Spleen (tissue), 7 donors: ENCODE data around the gene CLDN2.

ENCODE experiments used
- POLR2A ChIP-seq, 3 donors: fragments of 450-650 bp; IDR thresholded peaks; one replicate each; pipeline ENCODE4 v1.5.1; 2017; ENCODE audit warnings: antibody characterized with exemption in 3 of 3, mild to moderate bottlenecking in 1 of 3
- POLR2AphosphoS5 ChIP-seq, 3 donors: sonication (generic); formaldehyde crosslinking; IDR thresholded peaks; one replicate each; pipeline ENCODE4 v1.5.1; 2017; ENCODE audit warnings: antibody characterized with exemption in 3 of 3
- TF ChIP-seq, protein P1 (sequence below), 11 experiments: fragments of 200-600 bp in 7 of 11; fragments of 450-650 bp in 4 of 11; sonication (generic) in 4 of 11; IDR thresholded peaks in 8 of 11; conservative IDR thresholded peaks in 3 of 11; 1 replicate in 7 of 11; 2 replicates in 4 of 11; pipeline versions ENCODE4 v1.4.0 to v1.8.0; 2016 to 2021; ENCODE audit warnings: antibody characterized with exemption in 11 of 11, inconsistent platforms in 4 of 11, mild to moderate bottlenecking in 1 of 11
- donor health status: DM: no; HTN: no; CAD: no; lungs with moderate emphysema.
- donor health status: DM: no; HTN: no; CAD: no.
- donor health status: DM: no; HTN: no; CAD: no.

DNA sequence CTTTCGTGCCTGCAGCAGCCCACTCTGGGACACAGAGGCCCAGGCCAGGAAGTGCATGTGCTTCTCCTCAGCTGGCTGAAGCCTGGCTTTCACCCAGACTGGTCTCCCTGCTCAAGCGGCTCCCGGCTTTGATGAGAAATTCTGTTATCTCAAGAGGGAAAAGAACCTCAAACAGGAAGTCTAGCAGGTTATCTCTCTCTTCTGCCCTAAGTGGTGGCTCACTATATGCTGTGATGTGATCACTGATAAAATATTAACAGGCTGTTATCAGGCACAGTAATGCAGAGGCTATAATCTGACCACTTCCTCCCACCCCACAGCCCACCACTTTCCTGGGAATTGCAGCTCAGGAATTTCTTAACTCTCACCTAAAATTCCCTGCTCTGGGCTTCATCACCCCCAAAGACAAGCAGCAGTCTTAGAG, 13.3 kb downstream of the CLDN2 start:
- no peak for TF ChIP-seq POLR2A (IDR thresholded peaks at IDR 0.05)
- TF ChIP-seq, protein P1, sequence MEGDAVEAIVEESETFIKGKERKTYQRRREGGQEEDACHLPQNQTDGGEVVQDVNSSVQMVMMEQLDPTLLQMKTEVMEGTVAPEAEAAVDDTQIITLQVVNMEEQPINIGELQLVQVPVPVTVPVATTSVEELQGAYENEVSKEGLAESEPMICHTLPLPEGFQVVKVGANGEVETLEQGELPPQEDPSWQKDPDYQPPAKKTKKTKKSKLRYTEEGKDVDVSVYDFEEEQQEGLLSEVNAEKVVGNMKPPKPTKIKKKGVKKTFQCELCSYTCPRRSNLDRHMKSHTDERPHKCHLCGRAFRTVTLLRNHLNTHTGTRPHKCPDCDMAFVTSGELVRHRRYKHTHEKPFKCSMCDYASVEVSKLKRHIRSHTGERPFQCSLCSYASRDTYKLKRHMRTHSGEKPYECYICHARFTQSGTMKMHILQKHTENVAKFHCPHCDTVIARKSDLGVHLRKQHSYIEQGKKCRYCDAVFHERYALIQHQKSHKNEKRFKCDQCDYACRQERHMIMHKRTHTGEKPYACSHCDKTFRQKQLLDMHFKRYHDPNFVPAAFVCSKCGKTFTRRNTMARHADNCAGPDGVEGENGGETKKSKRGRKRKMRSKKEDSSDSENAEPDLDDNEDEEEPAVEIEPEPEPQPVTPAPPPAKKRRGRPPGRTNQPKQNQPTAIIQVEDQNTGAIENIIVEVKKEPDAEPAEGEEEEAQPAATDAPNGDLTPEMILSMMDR (IDR thresholded peaks at IDR 0.05 in 8 of 11, conservative IDR thresholded peaks at IDR 0.05 in 3 of 11) = no peak
- no peak for TF ChIP-seq POLR2AphosphoS5 (IDR thresholded peaks at IDR 0.05)
